Sigmoid colon (tissue), 4 donors: Measurements from ENCODE around the gene ST8SIA1.

Experiments
- CTCF ChIP-seq, 4 experiments: fragments of 450-650 bp in 3 of 4; fragments of 200-600 bp in 1 of 4; IDR thresholded peaks; one replicate each; pipeline ENCODE4 v1.5.1; 2016 to 2019; ENCODE audit warnings: antibody characterized with exemption in 4 of 4, mild to moderate bottlenecking in 3 of 4, moderate library complexity in 2 of 4
- EP300 ChIP-seq, 4 donors: sonication (generic); formaldehyde crosslinking; IDR thresholded peaks; one replicate each; pipeline ENCODE4 v1.6.1; 2017; ENCODE audit warnings: antibody characterized with exemption in 4 of 4
- POLR2A ChIP-seq, 2 donors: fragments of 450-650 bp; IDR thresholded peaks; one replicate each; pipeline ENCODE4 v1.6.1; 2016; ENCODE audit warnings: antibody characterized with exemption in 2 of 2, mild to moderate bottlenecking in 2 of 2, moderate library complexity in 2 of 2

- no peak for TF ChIP-seq EP300 (IDR thresholded peaks at IDR 0.05)
- TF ChIP-seq CTCF (IDR thresholded peaks at IDR 0.05): no peak
- TF ChIP-seq POLR2A (IDR thresholded peaks at IDR 0.05): no peak
Observed at GRCh38 chr12:22284871-22285270, 49.6 kb downstream of the ST8SIA1 start.
